ENCODE results near the gene MRPL30. TPM values are rescaled to one million over a fixed set of nuclear protein-coding genes. Genes with fewer than 3 reads are reported as not detected.
"Not testable (repeated sequence)": the region's sequence is repeated elsewhere in the genome, so short reads cannot be mapped to it uniquely, and the experiment has no call there.

Gene MRPL30
- total RNA-seq, 1 experiment from 2014 or later: 49.9 TPM

DNA sequence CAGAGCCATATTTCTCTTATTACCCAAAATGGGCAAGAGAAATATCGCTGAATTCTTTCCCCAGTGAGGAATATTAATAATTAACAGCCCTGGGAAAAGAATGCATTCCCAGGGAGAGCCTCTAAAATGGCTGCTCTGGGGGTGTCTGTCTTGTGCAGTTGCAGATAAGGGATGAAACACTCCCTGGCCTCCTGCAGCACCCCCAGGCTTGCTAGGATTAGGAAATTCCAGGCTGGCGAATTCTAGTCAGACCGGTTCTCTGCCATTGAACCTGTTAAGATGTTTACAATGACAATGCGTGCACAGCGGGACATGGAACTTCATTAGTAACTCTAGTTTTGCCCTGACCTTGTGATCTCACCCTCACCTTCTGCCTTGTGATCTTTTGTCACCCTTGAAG is 24.5 kb downstream of the MRPL30 start:
- ChIA-PET CTCF (no interaction called here), POLR2A (no interaction called here)
- no peaks in the 10 kb centered on the region for H3K27me3 Mint-ChIP-seq (ENCODE audit: insufficient read depth, unreplicated experiment)
- Histone ChIP-seq H3K27me3 (replicated peaks; ENCODE audit: control insufficient read depth, insufficient read depth, low read length) (no peaks in the 10 kb centered on the region), H3K4me3 (ENCODE audit: low read depth, low read length) (no peak overlapping the region), H3K36me3 (ENCODE audit: control insufficient read depth, insufficient read depth, low read length) (no peaks in the 10 kb centered on the region), H3K4me1 (no peaks in the 10 kb centered on the region), H3K9me3 (peaks cover 37% of the 10 kb centered on the region)
- no peaks in the 10 kb centered on the region for H3K4me1 Mint-ChIP-seq (ENCODE audit: low read depth, unreplicated experiment)
- H3K9me3 Mint-ChIP-seq (ENCODE audit: unreplicated experiment): peaks cover 68% of the 10 kb centered on the region
- H3K27ac Mint-ChIP-seq (ENCODE audit: unreplicated experiment): no peak overlapping the region
- H3K36me3 Mint-ChIP-seq (ENCODE audit: insufficient read depth, unreplicated experiment): peaks cover 14% of the 10 kb centered on the region
- H3K4me3 Mint-ChIP-seq (ENCODE audit: unreplicated experiment): no peak overlapping the region
- no TSS peak for BruUV-seq (replicated peaks)
- peak; percentile 66 to 71 for DNase-seq
- TF ChIP-seq, protein P1, sequence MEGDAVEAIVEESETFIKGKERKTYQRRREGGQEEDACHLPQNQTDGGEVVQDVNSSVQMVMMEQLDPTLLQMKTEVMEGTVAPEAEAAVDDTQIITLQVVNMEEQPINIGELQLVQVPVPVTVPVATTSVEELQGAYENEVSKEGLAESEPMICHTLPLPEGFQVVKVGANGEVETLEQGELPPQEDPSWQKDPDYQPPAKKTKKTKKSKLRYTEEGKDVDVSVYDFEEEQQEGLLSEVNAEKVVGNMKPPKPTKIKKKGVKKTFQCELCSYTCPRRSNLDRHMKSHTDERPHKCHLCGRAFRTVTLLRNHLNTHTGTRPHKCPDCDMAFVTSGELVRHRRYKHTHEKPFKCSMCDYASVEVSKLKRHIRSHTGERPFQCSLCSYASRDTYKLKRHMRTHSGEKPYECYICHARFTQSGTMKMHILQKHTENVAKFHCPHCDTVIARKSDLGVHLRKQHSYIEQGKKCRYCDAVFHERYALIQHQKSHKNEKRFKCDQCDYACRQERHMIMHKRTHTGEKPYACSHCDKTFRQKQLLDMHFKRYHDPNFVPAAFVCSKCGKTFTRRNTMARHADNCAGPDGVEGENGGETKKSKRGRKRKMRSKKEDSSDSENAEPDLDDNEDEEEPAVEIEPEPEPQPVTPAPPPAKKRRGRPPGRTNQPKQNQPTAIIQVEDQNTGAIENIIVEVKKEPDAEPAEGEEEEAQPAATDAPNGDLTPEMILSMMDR (IDR thresholded peaks at IDR 0.05; ENCODE audit: insufficient read depth in 1 of 2, low read depth in 1 of 2, low read length in 1 of 2, severe bottlenecking in 1 of 2, unreplicated experiment in 1 of 2): no peak
- intact Hi-C loops (cut with micrococcal nuclease; ENCODE audit: unreplicated experiment): no loop called here

DNA sequence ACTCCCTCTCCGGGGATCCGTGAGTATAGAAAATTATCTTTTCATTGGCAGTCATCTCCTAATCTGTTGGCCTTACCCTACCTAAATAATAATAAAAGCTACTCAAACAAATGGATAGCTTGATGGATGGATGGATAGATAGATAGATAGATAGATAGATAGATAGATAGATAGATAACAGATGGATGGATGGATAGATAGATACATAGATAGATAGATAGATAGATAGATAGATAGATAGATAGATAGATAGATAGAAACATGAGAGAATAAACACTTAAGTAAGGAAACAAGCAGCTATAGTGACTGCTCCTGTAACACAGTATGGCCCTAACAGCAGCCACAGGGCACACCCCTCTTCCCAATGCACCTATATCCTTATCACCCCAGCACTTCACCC is 35.1 kb downstream of the MRPL30 start:
- Histone ChIP-seq H3K4me3 (ENCODE audit: low read depth, low read length) (no peak overlapping the region), H3K27me3 (replicated peaks; ENCODE audit: control insufficient read depth, insufficient read depth, low read length) (no peaks in the 10 kb centered on the region), H3K9me3 (peaks cover 5% of the 10 kb centered on the region; the same call in 1 of the 2 replicates), H3K36me3 (ENCODE audit: control insufficient read depth, insufficient read depth, low read length) (no peaks in the 10 kb centered on the region), H3K4me1 (no peaks in the 10 kb centered on the region)
- peaks cover 13% of the 10 kb centered on the region for H3K9me3 Mint-ChIP-seq (ENCODE audit: unreplicated experiment)
- H3K4me3 Mint-ChIP-seq (ENCODE audit: unreplicated experiment): no peak overlapping the region
- POLR2A ChIA-PET: no interaction called here
- intact Hi-C loops (cut with micrococcal nuclease; ENCODE audit: unreplicated experiment): no loop called here
- no peaks in the 10 kb centered on the region for H3K27me3 Mint-ChIP-seq (ENCODE audit: insufficient read depth, unreplicated experiment)
- CTCF ChIA-PET: no interaction called here
- H3K4me1 Mint-ChIP-seq (ENCODE audit: low read depth, unreplicated experiment): no peaks in the 10 kb centered on the region
- no peak for DNase-seq
- no peak overlapping the region for H3K27ac Mint-ChIP-seq (ENCODE audit: unreplicated experiment)
- TF ChIP-seq, protein P1 (IDR thresholded peaks at IDR 0.05; ENCODE audit: insufficient read depth in 1 of 2, low read depth in 1 of 2, low read length in 1 of 2, severe bottlenecking in 1 of 2, unreplicated experiment in 1 of 2): no peak
- no TSS peak for BruUV-seq (replicated peaks)
- H3K36me3 Mint-ChIP-seq (ENCODE audit: insufficient read depth, unreplicated experiment): no peaks in the 10 kb centered on the region

DNA sequence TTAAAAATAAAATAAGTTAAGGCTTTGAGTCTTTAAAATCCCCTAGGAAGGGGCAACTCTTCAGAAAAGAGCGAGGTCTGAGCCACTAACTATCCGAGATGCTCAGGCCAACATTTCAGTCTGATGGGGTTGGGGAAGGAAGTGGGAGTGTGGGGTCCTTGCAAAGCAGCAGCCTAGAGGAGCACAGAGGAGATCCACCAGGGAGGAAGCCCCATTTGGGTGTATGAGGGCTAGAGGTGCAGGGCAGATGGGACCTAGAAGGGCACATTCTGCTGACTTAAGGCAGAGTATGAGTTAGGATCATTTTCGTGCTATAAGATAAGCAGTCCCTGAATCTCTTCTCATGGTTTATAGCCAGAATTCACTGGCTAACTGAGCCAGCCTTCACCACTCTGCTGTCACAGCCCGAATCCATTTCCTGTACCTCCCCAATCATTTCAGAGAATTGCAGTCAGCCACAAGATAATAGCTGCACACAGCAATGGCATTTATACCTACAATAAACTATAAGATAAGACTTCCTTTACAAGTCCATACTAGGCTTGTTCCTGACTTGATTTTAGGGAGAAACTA is 37.0 kb downstream of the MRPL30 start:
- intact Hi-C loops (cut with micrococcal nuclease; ENCODE audit: unreplicated experiment): no loop called here

DNA sequence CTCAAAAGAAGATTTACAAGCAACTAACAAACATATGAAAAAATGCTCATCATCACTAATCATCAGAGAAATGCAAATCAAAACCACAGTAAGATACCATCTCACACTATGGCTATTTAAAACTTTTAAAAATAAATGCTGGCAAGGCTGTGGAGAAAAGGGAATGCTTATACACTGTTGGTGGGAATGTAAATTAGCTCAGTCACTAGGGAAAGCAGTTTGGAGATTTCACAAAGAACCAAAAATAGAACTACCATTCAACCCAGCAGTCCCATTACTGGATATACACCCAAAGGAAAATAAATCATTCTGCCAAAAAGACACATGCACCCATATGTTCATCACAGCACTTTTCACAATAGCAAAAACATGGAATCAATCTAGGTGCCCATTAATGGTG is 52.2 kb downstream of the MRPL30 start:
- H3K9me3 Mint-ChIP-seq (ENCODE audit: unreplicated experiment); H3K36me3 Mint-ChIP-seq (ENCODE audit: insufficient read depth, unreplicated experiment); H3K4me3 ChIP-seq (ENCODE audit: low read depth, low read length); POLR2A ChIA-PET; intact Hi-C loops (cut with micrococcal nuclease; ENCODE audit: unreplicated experiment); CTCF ChIA-PET; H3K4me3 Mint-ChIP-seq (ENCODE audit: unreplicated experiment); H3K36me3 ChIP-seq (ENCODE audit: control insufficient read depth, insufficient read depth, low read length); DNase-seq; H3K27me3 ChIP-seq (replicated peaks; ENCODE audit: control insufficient read depth, insufficient read depth, low read length); H3K27me3 Mint-ChIP-seq (ENCODE audit: insufficient read depth, unreplicated experiment); H3K4me1 ChIP-seq; H3K4me1 Mint-ChIP-seq (ENCODE audit: low read depth, unreplicated experiment); BruUV-seq (replicated peaks); H3K27ac Mint-ChIP-seq (ENCODE audit: unreplicated experiment): not testable (repeated sequence)
- H3K9me3 ChIP-seq: peaks cover 15% of the 10 kb centered on the region; the same call in 1 of the 2 replicates

More for the DNA sequence above, 37.0 kb downstream of the MRPL30 start:
- no peak overlapping the region for H3K4me3 Mint-ChIP-seq (ENCODE audit: unreplicated experiment)
- CTCF ChIA-PET: no interaction called here
- POLR2A ChIA-PET: no interaction called here
- DNase-seq: no peak
- no peak overlapping the region for H3K27ac Mint-ChIP-seq (ENCODE audit: unreplicated experiment)
- H3K9me3 ChIP-seq: peaks cover 5% of the 10 kb centered on the region; the same call in 1 of the 2 replicates
- no peak overlapping the region for H3K4me3 ChIP-seq (ENCODE audit: low read depth, low read length)
- no peaks in the 10 kb centered on the region for H3K36me3 Mint-ChIP-seq (ENCODE audit: insufficient read depth, unreplicated experiment)
- no peaks in the 10 kb centered on the region for H3K4me1 Mint-ChIP-seq (ENCODE audit: low read depth, unreplicated experiment)
- H3K9me3 Mint-ChIP-seq (ENCODE audit: unreplicated experiment): peaks cover 13% of the 10 kb centered on the region
- TF ChIP-seq, protein P1 (IDR thresholded peaks at IDR 0.05; ENCODE audit: insufficient read depth in 1 of 2, low read depth in 1 of 2, low read length in 1 of 2, severe bottlenecking in 1 of 2, unreplicated experiment in 1 of 2): no peak
- BruUV-seq (replicated peaks): no TSS peak
- H3K4me1 ChIP-seq: no peaks in the 10 kb centered on the region
- H3K36me3 ChIP-seq (ENCODE audit: control insufficient read depth, insufficient read depth, low read length): no peaks in the 10 kb centered on the region
- H3K27me3 Mint-ChIP-seq (ENCODE audit: insufficient read depth, unreplicated experiment): no peaks in the 10 kb centered on the region
- H3K27me3 ChIP-seq (replicated peaks; ENCODE audit: control insufficient read depth, insufficient read depth, low read length): no peaks in the 10 kb centered on the region
